Cardiac septum (tissue), 1 donor: ENCODE measurements around the gene SSC4D. TPM values are rescaled to one million over a fixed set of nuclear protein-coding genes. Genes with fewer than 3 reads are reported as not detected.

Source experiments
- DNase-seq: peaks from one replicate; pipeline ENCODE4 v3.0.0-alpha.2; 2020; ENCODE audit warnings: low spot score
- intact Hi-C: fragments of 100-400 bp; cut with DNase I; formaldehyde crosslinking; loops from one replicate; pipeline ENCODE4 v1.14.0; 2022
- total RNA-seq: library from RNA; stranded (reverse); fragmentation: NEBNext Ultra II Directional; extraction: Animal tissue kit (Norgen Biotek cat#: 25700); gene quantifications from one replicate; pipeline ENCODE4 v1.2.1, GENCODE V29; 2021
- donor health status: DM: no; HTN: no; CAD: no.

SSC4D gene
- total RNA-seq, 1 donor from 2014 or later: 0.51 TPM

GRCh38 chr7:76359111-76359977 is 50.2 kb downstream of the SSC4D start:
- intact Hi-C loops: loop anchor here (2.0 kb wide), 1 partner anchor 65 kb away; no protein-coding TSS in a partner anchor
- peak; percentile 99 for DNase-seq

- DNase-seq: peak; percentile 96
Observed at GRCh38 chr7:76358481-76359110, 50.9 kb downstream of the SSC4D start, which contains the start of gene YWHAG. Gene YWHAG (minus strand): TSS chr7:76358991. CDS start chr7:76358808, 183 bp downstream.

GRCh38 chr7:76358011-76358480 is 51.5 kb downstream of the SSC4D start:
- intact Hi-C loops: loop anchor here (1.0 to 2.0 kb wide), 2 partner anchors 40 to 63 kb away; no protein-coding TSS in a partner anchor
- DNase-seq: peak; percentile 92

More at GRCh38 chr7:76358481-76359110, 50.9 kb downstream of the SSC4D start, which contains the start of gene YWHAG:
- intact Hi-C loops: loop anchor here (1.0 to 2.0 kb wide), 2 partner anchors 40 to 64 kb away; no protein-coding TSS in a partner anchor

- no peak for DNase-seq
- intact Hi-C loops: loop anchor here (1.0 to 2.0 kb wide), 2 partner anchors 39 to 63 kb away; no protein-coding TSS in a partner anchor
Observed at GRCh38 chr7:76357475-76358010, 52.0 kb downstream of the SSC4D start.

GRCh38 chr7:76356823-76357222 is 52.7 kb downstream of the SSC4D start:
- DNase-seq: no peak
- intact Hi-C loops: no loop called here

- intact Hi-C loops: no loop called here
- DNase-seq: no peak
Observed at GRCh38 chr7:76356115-76356514, 53.4 kb downstream of the SSC4D start.

- intact Hi-C loops: no loop called here
- no peak for DNase-seq
Observed at GRCh38 chr7:76354981-76355730, 54.3 kb downstream of the SSC4D start.

- intact Hi-C loops: no loop called here
- DNase-seq: no peak
Observed at GRCh38 chr7:76354516-76354915, 55.0 kb downstream of the SSC4D start.

- DNase-seq: no peak
- intact Hi-C loops: no loop called here
Observed at GRCh38 chr7:76353744-76354143, 55.8 kb downstream of the SSC4D start.

GRCh38 chr7:76352193-76352592 is 57.3 kb downstream of the SSC4D start:
- no peak for DNase-seq
- intact Hi-C loops: no loop called here

GRCh38 chr7:76351372-76351771 is 58.1 kb downstream of the SSC4D start:
- no peak for DNase-seq
- intact Hi-C loops: no loop called here

- intact Hi-C loops: no loop called here
Observed at GRCh38 chr7:76349313-76349885, 60.1 kb downstream of the SSC4D start.

GRCh38 chr7:76347710-76348109 is 61.8 kb downstream of the SSC4D start:
- DNase-seq: no peak
- intact Hi-C loops: no loop called here

More at GRCh38 chr7:76349313-76349885, 60.1 kb downstream of the SSC4D start:
- DNase-seq: no peak

GRCh38 chr7:76346778-76347177 is 62.7 kb downstream of the SSC4D start:
- intact Hi-C loops: no loop called here
- no peak for DNase-seq

GRCh38 chr7:76346097-76346496 is 63.4 kb downstream of the SSC4D start:
- no peak for DNase-seq
- intact Hi-C loops: no loop called here

GRCh38 chr7:76343931-76344321 is 65.6 kb downstream of the SSC4D start:
- no peak for DNase-seq
- intact Hi-C loops: no loop called here

- intact Hi-C loops: no loop called here
- DNase-seq: no peak
Observed at GRCh38 chr7:76343294-76343930, 66.1 kb downstream of the SSC4D start.

GRCh38 chr7:76342222-76342621 is 67.3 kb downstream of the SSC4D start:
- DNase-seq: no peak
- intact Hi-C loops: no loop called here
